Endothelial cell (in vitro differentiated cells): ENCODE results near the gene LRRFIP1. TPM values are rescaled to one million over a fixed set of nuclear protein-coding genes. Genes with fewer than 3 reads are reported as not detected.

ENCODE experiments used
- DNase-seq: peaks from one replicate; pipeline ENCODE4 v3.0.0; 2021; ENCODE audit warnings: low spot score
- H3K27ac Mint-ChIP-seq: one replicate; pipeline ENCODE4 v1.8.0; 2021; ENCODE audit warnings: mixed read lengths, inconsistent platforms; ENCODE audit not compliant: unreplicated experiment
- H3K27me3 Mint-ChIP-seq: one replicate; pipeline ENCODE4 v1.8.0; 2021; ENCODE audit warnings: mild to moderate bottlenecking, moderate library complexity, mixed read lengths, inconsistent platforms; ENCODE audit not compliant: unreplicated experiment
- H3K36me3 Mint-ChIP-seq: one replicate; pipeline ENCODE4 v1.8.0; 2021; ENCODE audit warnings: mild to moderate bottlenecking, low read depth, mixed read lengths, inconsistent platforms; ENCODE audit not compliant: unreplicated experiment
- H3K4me1 Mint-ChIP-seq: one replicate; pipeline ENCODE4 v1.8.0; 2021; ENCODE audit warnings: mild to moderate bottlenecking, mixed read lengths, inconsistent platforms; ENCODE audit not compliant: unreplicated experiment
- H3K4me3 Mint-ChIP-seq: one replicate; pipeline ENCODE4 v1.8.0; 2021; ENCODE audit warnings: mild to moderate bottlenecking, mixed read lengths, inconsistent platforms; ENCODE audit not compliant: unreplicated experiment
- H3K9me3 Mint-ChIP-seq: one replicate; pipeline ENCODE4 v1.8.0; 2021; ENCODE audit warnings: mixed read lengths, inconsistent platforms; ENCODE audit not compliant: unreplicated experiment
- CTCF ChIP-seq: fragments of 200-600 bp; sonication (generic); IDR thresholded peaks from one replicate; pipeline ENCODE4 v1.5.0; 2021; ENCODE audit warnings: antibody characterized with exemption; ENCODE audit not compliant: unreplicated experiment
- total RNA-seq: library from RNA; stranded (reverse); fragmentation: NEBNext Ultra II Directional; extraction: Animal tissue kit (Norgen Biotek cat#: 25700); gene quantifications from one replicate; pipeline ENCODE4 v1.2.1, GENCODE V29; 2021; ENCODE audit not compliant: unreplicated experiment

LRRFIP1 gene
- total RNA-seq, 1 donor from 2014 or later = 105 TPM

- no peak for TF ChIP-seq CTCF
- peaks cover 20% of the 10 kb centered on the region for H3K4me1 Mint-ChIP-seq
Observed at GRCh38 chr2:237660381-237660900, 33.1 kb downstream of the LRRFIP1 start.

GRCh38 chr2:237661270-237661669 is 33.9 kb downstream of the LRRFIP1 start:
- H3K4me3 Mint-ChIP-seq = no peak overlapping the region
- peaks cover 6% of the 10 kb centered on the region for H3K27me3 Mint-ChIP-seq
- peaks cover 20% of the 10 kb centered on the region for H3K4me1 Mint-ChIP-seq
- H3K27ac Mint-ChIP-seq = peak overlapping the region; percentile 8
- H3K36me3 Mint-ChIP-seq = no peaks in the 10 kb centered on the region
- no peak for TF ChIP-seq CTCF
- DNase-seq = no peak
- H3K9me3 Mint-ChIP-seq = no peaks in the 10 kb centered on the region

More at GRCh38 chr2:237660381-237660900, 33.1 kb downstream of the LRRFIP1 start:
- H3K27me3 Mint-ChIP-seq = peaks cover 6% of the 10 kb centered on the region
- H3K4me3 Mint-ChIP-seq = no peak overlapping the region
- H3K27ac Mint-ChIP-seq = no peak overlapping the region
- no peaks in the 10 kb centered on the region for H3K9me3 Mint-ChIP-seq
- H3K36me3 Mint-ChIP-seq = no peaks in the 10 kb centered on the region
- DNase-seq = no peak

GRCh38 chr2:237661799-237662328 is 34.5 kb downstream of the LRRFIP1 start:
- H3K27ac Mint-ChIP-seq = peak overlapping the region; percentile 8
- no peak for TF ChIP-seq CTCF
- H3K36me3 Mint-ChIP-seq = peaks cover 2% of the 10 kb centered on the region
- peaks cover 20% of the 10 kb centered on the region for H3K4me1 Mint-ChIP-seq
- peaks cover 9% of the 10 kb centered on the region for H3K27me3 Mint-ChIP-seq
- no peak for DNase-seq
- no peaks in the 10 kb centered on the region for H3K9me3 Mint-ChIP-seq
- H3K4me3 Mint-ChIP-seq = no peak overlapping the region

GRCh38 chr2:237662671-237663093 is 35.3 kb downstream of the LRRFIP1 start:
- H3K4me3 Mint-ChIP-seq = peak overlapping the region; percentile 42
- peak; percentile 68 for DNase-seq
- no peaks in the 10 kb centered on the region for H3K9me3 Mint-ChIP-seq
- peak overlapping the region; percentile 84 for H3K27ac Mint-ChIP-seq
- peaks cover 11% of the 10 kb centered on the region for H3K27me3 Mint-ChIP-seq
- H3K36me3 Mint-ChIP-seq = peaks cover 6% of the 10 kb centered on the region
- TF ChIP-seq CTCF = no peak
- peaks cover 20% of the 10 kb centered on the region for H3K4me1 Mint-ChIP-seq

GRCh38 chr2:237663517-237664110 is 36.2 kb downstream of the LRRFIP1 start:
- peaks cover 20% of the 10 kb centered on the region for H3K4me1 Mint-ChIP-seq
- no peak overlapping the region for H3K4me3 Mint-ChIP-seq
- DNase-seq = no peak
- TF ChIP-seq CTCF = no peak
- H3K36me3 Mint-ChIP-seq = peaks cover 6% of the 10 kb centered on the region
- peaks cover 14% of the 10 kb centered on the region for H3K27me3 Mint-ChIP-seq
- no peaks in the 10 kb centered on the region for H3K9me3 Mint-ChIP-seq
- H3K27ac Mint-ChIP-seq = peak overlapping the region; percentile 76
